ENCODE results near the gene MCM7. TPM values are rescaled to one million over a fixed set of nuclear protein-coding genes. Genes with fewer than 3 reads are reported as not detected.

Gene MCM7
- total and polyA plus RNA-seq, 2 of the 13 experiments (the other 11 are each of a cell fraction or from before 2014, with no cell fraction given): 84.5 to 214 TPM

- H3K27ac ChIP-seq (ENCODE audit: extremely low read length, insufficient read depth, low read length): no peak overlapping the region
- peaks cover 36% of the 10 kb centered on the region for H4K20me1 ChIP-seq (ENCODE audit: insufficient read depth, low read length)
- intact Hi-C loops (cut with micrococcal nuclease; ENCODE audit: unreplicated experiment): no loop called here
- CTCF ChIA-PET (ENCODE audit: low intra/inter-chr PET ratio, low total read pairs): no interaction called here
- H3K4me1 ChIP-seq (ENCODE audit: insufficient read depth, low read length): peaks cover 39% of the 10 kb centered on the region
- no peak overlapping the region for H3K4me3 ChIP-seq (replicated peaks in 1 of 3; ENCODE audit: insufficient read depth in 1 of 3, low read depth in 2 of 3, low read length in 3 of 3)
- no peak overlapping the region for H3K4me2 ChIP-seq (ENCODE audit: low read depth, low read length)
- no TSS peak for BruUV-seq (replicated peaks)
- WGBS (ENCODE audit: low lambda C conversion rate): 90% methylated on average over 6 of the region's 6 CpGs
- H2AFZ ChIP-seq (ENCODE audit: low read length): no peak overlapping the region
- no peak overlapping the region for H3K9ac ChIP-seq (ENCODE audit: insufficient read depth, low read depth, low read length)
- peaks cover 52% of the 10 kb centered on the region for H3K79me2 ChIP-seq (ENCODE audit: insufficient read depth, low read length)
- in situ Hi-C loops (cut with HindIII; ENCODE audit: extremely low pct_ligation_motif_present, low pct_unique_long_range_greater_than_20kb): no loop called here
- no peak for FAIRE-seq
- no peaks in the 10 kb centered on the region for H3K27me3 ChIP-seq (ENCODE audit: control insufficient read depth in 1 of 2, insufficient read depth in 2 of 2, low read length in 2 of 2)
- POLR2A ChIA-PET: no interaction called here
- peaks cover 33 to 73% of the 10 kb centered on the region in 2 experiments for H3K36me3 ChIP-seq (replicated peaks in 1 of 2; ENCODE audit: control insufficient read depth in 1 of 2, insufficient read depth in 2 of 2, low read length in 2 of 2)
- H3K9me3 ChIP-seq (ENCODE audit: low read length): no peaks in the 10 kb centered on the region
- TF ChIP-seq RBFOX2 (IDR thresholded peaks at IDR 0.05; ENCODE audit: low read depth, low read length) (peak; percentile 55; the same call in 1 of the 2 replicates), ZNF670 (CRISPR knock-in tag; IDR thresholded peaks at IDR 0.05; ENCODE audit: borderline replicate concordance) (no peak), POLR2G (IDR thresholded peaks at IDR 0.05; ENCODE audit: low read depth, low read length) (0 out of 2 replicates have a peak, but pooled peaks have one; percentile 3), RBM22 (optimal IDR thresholded peaks at IDR 0.05; ENCODE audit: low read length) (peak; percentile 74), POLR2A (IDR thresholded peaks at IDR 0.05; ENCODE audit: insufficient read depth in 1 of 2, low read depth in 2 of 2, low read length in 2 of 2) (peak in 1 of 2 experiments; percentile 21; a peak in 1 of 4 replicates)
- TF ChIP-seq, protein P1, sequence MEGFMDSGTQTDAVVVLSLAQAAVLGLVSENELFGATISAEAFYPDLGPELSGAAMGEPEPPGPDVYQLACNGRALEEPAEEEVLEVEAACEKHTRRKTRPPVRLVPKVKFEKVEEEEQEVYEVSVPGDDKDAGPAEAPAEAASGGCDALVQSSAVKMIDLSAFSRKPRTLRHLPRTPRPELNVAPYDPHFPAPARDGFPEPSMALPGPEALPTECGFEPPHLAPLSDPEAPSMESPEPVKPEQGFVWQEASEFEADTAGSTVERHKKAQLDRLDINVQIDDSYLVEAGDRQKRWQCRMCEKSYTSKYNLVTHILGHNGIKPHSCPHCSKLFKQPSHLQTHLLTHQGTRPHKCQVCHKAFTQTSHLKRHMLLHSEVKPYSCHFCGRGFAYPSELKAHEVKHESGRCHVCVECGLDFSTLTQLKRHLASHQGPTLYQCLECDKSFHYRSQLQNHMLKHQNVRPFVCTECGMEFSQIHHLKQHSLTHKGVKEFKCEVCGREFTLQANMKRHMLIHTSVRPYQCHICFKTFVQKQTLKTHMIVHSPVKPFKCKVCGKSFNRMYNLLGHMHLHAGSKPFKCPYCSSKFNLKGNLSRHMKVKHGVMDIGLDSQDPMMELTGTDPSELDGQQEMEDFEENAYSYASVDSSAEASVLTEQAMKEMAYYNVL (CRISPR knock-in tag; IDR thresholded peaks at IDR 0.05; ENCODE audit: borderline replicate concordance): no peak
- no peak for DNase-seq (ENCODE audit: low spot score)
- ATAC-seq: no peak
Measured at GRCh38 chr7:100075418-100075817, 25.8 kb downstream of the MCM7 start.

DNA sequence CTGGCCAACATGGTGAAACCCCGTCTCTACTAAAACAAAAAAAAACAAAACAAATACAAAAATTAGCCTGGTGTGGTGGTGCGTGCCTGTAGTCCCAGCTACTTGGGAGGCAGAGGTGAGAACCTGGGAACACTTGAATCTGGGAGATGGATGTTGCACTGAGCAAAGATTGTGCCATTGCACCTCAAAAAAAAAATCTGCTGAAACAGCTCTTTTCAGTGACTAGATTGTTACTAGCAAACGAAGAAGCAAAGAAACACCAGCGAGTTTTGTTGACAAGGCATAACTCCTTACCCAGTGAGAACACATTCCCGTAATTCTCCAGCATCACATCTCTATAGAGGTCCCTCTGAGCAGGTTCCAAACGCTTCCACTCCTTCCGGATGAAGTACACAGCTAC is 26.4 kb downstream of the MCM7 start:
- Histone ChIP-seq H3K4me2 (ENCODE audit: low read depth, low read length) (no peak overlapping the region), H3K27ac (ENCODE audit: extremely low read length, insufficient read depth, low read length) (no peak overlapping the region), H3K79me2 (ENCODE audit: insufficient read depth, low read length) (peaks cover 46% of the 10 kb centered on the region), H3K9me3 (ENCODE audit: low read length) (no peaks in the 10 kb centered on the region), H3K27me3 (ENCODE audit: control insufficient read depth in 1 of 2, insufficient read depth in 2 of 2, low read length in 2 of 2) (no peaks in the 10 kb centered on the region), H3K36me3 (replicated peaks in 1 of 2; ENCODE audit: control insufficient read depth in 1 of 2, insufficient read depth in 2 of 2, low read length in 2 of 2) (peaks cover 34 to 79% of the 10 kb centered on the region in 2 experiments), H3K4me1 (ENCODE audit: insufficient read depth, low read length) (peaks cover 37% of the 10 kb centered on the region), H3K4me3 (replicated peaks in 1 of 3; ENCODE audit: insufficient read depth in 1 of 3, low read depth in 2 of 3, low read length in 3 of 3) (no peak overlapping the region), H4K20me1 (ENCODE audit: insufficient read depth, low read length) (peaks cover 33% of the 10 kb centered on the region), H3K9ac (ENCODE audit: insufficient read depth, low read depth, low read length) (no peak overlapping the region), H2AFZ (ENCODE audit: low read length) (no peak overlapping the region)
- ATAC-seq (no peak), DNase-seq (ENCODE audit: low spot score) (no peak), FAIRE-seq (no peak)
- intact Hi-C loops (cut with micrococcal nuclease; ENCODE audit: unreplicated experiment): loop anchor here (1.0 kb wide), 1 partner anchor 10 kb away; no protein-coding TSS in a partner anchor
- BruUV-seq (replicated peaks): no TSS peak
- in situ Hi-C loops (cut with HindIII; ENCODE audit: extremely low pct_ligation_motif_present, low pct_unique_long_range_greater_than_20kb): no loop called here
- ChIA-PET POLR2A (no interaction called here), CTCF (ENCODE audit: low intra/inter-chr PET ratio, low total read pairs) (no interaction called here)
- TF ChIP-seq, protein P2, sequence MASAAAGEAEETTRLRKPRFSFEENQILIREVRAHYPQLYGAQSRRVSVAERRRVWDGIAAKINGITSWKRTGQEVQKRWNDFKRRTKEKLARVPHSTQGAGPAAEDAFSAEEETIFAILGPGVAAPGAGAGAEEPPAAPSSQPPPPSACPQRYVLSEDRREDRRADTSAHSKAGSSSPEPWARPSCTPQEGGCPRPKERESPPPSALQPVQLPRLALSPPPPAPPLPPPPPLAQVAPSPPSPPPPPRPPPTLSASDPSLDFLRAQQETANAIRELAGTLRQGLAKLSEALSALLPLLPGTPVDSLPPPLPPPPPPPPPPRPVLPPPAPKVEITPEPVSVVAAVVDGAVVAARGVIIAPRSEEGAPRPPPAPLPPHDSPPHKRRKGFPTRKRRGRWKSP (CRISPR knock-in tag; IDR thresholded peaks at IDR 0.05): no peak
- TF ChIP-seq ZNF709 (CRISPR knock-in tag; IDR thresholded peaks at IDR 0.05) (no peak), ZNF549 (CRISPR knock-in tag; IDR thresholded peaks at IDR 0.05) (no peak), MIER2 (CRISPR knock-in tag; IDR thresholded peaks at IDR 0.05) (no peak), MAFF (IDR thresholded peaks at IDR 0.05; ENCODE audit: low read depth, low read length) (peak; percentile 86), MAFK (conservative IDR thresholded peaks at IDR 0.05 in 1 of 2, IDR thresholded peaks at IDR 0.05 in 1 of 2; ENCODE audit: low read length in 2 of 2) (peak; percentile 83 to 91), SP2 (CRISPR knock-in tag; IDR thresholded peaks at IDR 0.05) (no peak)
- 92% methylated on average over 7 of the region's 7 CpGs for WGBS (ENCODE audit: low lambda C conversion rate)

All from HepG2 (cell line).